Measurements from ENCODE around the gene NFU1. TPM values are rescaled to one million over a fixed set of nuclear protein-coding genes. Genes with fewer than 3 reads are reported as not detected.

Gene NFU1
- total and polyA plus RNA-seq, 2 of the 13 experiments (the other 11 are each of a cell fraction or from before 2014, with no cell fraction given), result 39.1 to 84.0 TPM

- TF ChIP-seq HNF1A (IDR thresholded peaks at IDR 0.05; ENCODE audit: low read depth), result no peak
- no peak for TF ChIP-seq HNF1A (CRISPR knock-in tag; IDR thresholded peaks at IDR 0.05; ENCODE audit: borderline replicate concordance)
- TF ChIP-seq KIAA2018 (CRISPR knock-in tag; IDR thresholded peaks at IDR 0.05; ENCODE audit: borderline replicate concordance), result no peak
- no peak for TF ChIP-seq ZNF343 (CRISPR knock-in tag; IDR thresholded peaks at IDR 0.05)
- TF ChIP-seq STAT5B (CRISPR knock-in tag; IDR thresholded peaks at IDR 0.05), result no peak
- no peak for TF ChIP-seq ZNF251 (CRISPR knock-in tag; IDR thresholded peaks at IDR 0.05)
- no peak for TF ChIP-seq ZNF570 (CRISPR knock-in tag; IDR thresholded peaks at IDR 0.05; ENCODE audit: borderline replicate concordance)
- TF ChIP-seq ZNF337 (CRISPR knock-in tag; IDR thresholded peaks at IDR 0.05; ENCODE audit: borderline replicate concordance, low read depth), result 0 out of 2 replicates have a peak, but pooled peaks have one; percentile 16
- no peak for TF ChIP-seq ZBTB25 (CRISPR knock-in tag; IDR thresholded peaks at IDR 0.05)
- no peak for TF ChIP-seq NCOA5 (CRISPR knock-in tag; IDR thresholded peaks at IDR 0.05)
- TF ChIP-seq STAG1 (CRISPR knock-in tag; IDR thresholded peaks at IDR 0.05), result no peak
- TF ChIP-seq MXD1 (CRISPR knock-in tag; IDR thresholded peaks at IDR 0.05), result no peak
- TF ChIP-seq CENPBD1 (CRISPR knock-in tag; IDR thresholded peaks at IDR 0.05; ENCODE audit: borderline replicate concordance, low read depth), result no peak
- no peak for TF ChIP-seq U2AF1 (optimal IDR thresholded peaks at IDR 0.05; ENCODE audit: low read depth, low read length)
Measured at GRCh38 chr2:69387770-69388481, 49.3 kb downstream of the NFU1 start (continued).

Measured in HepG2 (cell line).